GM19240 (cell line): ENCODE measurements around the gene TBC1D19.

Source experiments
- DNase-seq: peaks from one replicate; pipeline ENCODE4 v3.0.0; 2011; ENCODE audit warnings: low spot score; ENCODE audit not compliant: insufficient read length

Gene TBC1D19

DNA sequence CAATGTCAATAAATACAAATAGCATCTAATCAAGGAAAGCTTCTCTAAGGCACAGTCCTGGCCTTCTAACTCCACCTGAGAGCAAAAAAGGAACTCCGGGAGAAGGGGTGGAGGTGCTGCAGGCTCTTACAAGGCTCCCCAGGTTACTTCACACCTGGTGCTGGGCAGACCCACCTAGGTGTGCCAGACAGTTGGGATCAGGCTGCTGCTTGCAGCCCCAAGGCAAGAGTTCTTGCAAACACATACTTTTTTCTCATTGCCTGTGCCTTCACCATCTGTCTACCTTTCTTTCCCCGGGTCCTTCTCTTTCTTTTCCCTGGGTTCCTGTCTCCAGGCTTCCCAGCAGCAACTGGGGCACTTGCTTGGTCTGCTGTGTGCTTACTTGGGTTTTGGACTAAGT, 195.3 kb downstream of the TBC1D19 start:
- DNase-seq: no peak

DNA sequence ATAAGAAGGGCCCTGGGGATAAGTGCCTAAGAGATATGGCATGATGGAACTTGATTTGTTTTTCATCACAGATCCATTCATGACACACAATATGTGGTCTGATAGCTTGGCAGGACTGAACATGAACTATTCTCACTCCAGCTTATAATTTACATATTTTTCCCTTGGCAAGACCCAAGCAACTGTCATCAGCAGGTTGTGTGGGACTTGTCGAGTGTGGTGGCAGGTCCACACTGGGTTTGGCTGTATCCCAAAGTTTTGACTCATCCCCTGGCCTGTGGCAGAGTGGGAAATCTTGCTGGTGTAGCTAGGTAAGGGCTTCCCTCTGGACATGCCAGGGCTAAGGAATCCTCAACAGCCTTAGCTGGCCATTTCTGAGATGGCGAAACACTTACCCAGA, 195.8 kb downstream of the TBC1D19 start:
- no peak for DNase-seq

- DNase-seq: no peak
Observed at GRCh38 chr4:26780539-26780938, 196.7 kb downstream of the TBC1D19 start.

GRCh38 chr4:26782168-26782829, 198.4 kb downstream of the TBC1D19 start:
- DNase-seq: no peak

- no peak for DNase-seq
Observed at GRCh38 chr4:26782830-26783202, 198.9 kb downstream of the TBC1D19 start.

DNA sequence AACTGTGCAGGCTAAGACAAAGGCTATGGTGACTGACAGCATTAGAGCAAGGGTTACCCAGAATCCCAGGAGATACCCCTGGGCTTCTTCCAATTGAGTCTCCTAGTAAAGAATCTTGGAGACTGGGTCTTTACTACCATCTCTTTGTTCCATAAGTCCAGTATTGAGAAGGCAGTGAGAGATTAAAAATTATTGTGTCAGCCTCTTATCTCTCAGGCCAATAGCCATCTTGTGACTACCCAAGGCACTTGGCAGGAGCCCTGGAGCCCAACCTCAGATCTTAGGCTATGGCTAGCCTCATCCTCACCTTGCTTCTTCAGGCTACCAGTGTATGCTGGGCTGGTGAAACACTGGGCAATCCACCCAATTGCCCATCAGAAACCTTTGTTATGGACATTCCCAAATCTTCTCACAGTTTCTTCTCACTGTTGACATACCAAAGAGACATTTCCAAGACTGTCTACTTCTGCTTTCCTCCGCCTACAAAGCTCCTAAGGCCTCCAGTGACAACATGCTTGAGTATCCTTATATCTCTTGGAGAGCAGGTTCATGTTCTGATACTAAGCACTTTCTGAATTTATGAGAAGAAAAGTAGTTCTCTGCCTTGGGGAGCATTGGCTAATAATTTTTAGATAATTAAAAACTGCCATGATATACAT, 200.5 kb downstream of the TBC1D19 start:
- DNase-seq: no peak

- DNase-seq: no peak
Observed at GRCh38 chr4:26785312-26785711, 201.4 kb downstream of the TBC1D19 start.

DNA sequence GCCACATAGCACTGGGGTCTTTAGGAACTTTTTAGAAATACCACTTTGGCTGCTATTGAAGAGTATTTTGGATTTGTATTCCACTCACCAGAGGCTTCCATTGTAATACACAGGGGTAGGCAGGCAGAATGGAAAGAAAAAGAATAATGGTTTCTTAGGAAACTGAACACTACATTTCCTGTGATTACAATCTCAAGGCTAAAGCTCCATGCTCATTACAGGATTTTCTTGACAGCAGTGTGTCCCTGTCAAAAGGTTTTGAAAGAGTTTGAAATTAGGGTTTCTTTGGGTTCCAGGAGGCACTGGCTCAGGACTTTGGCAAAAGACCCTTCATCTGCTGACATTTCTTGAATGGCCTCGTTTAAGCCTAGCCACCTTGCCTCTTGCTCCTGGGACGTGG, 201.9 kb downstream of the TBC1D19 start:
- DNase-seq: no peak

- DNase-seq: no peak
Observed at GRCh38 chr4:26786916-26787315, 203.0 kb downstream of the TBC1D19 start.

DNA sequence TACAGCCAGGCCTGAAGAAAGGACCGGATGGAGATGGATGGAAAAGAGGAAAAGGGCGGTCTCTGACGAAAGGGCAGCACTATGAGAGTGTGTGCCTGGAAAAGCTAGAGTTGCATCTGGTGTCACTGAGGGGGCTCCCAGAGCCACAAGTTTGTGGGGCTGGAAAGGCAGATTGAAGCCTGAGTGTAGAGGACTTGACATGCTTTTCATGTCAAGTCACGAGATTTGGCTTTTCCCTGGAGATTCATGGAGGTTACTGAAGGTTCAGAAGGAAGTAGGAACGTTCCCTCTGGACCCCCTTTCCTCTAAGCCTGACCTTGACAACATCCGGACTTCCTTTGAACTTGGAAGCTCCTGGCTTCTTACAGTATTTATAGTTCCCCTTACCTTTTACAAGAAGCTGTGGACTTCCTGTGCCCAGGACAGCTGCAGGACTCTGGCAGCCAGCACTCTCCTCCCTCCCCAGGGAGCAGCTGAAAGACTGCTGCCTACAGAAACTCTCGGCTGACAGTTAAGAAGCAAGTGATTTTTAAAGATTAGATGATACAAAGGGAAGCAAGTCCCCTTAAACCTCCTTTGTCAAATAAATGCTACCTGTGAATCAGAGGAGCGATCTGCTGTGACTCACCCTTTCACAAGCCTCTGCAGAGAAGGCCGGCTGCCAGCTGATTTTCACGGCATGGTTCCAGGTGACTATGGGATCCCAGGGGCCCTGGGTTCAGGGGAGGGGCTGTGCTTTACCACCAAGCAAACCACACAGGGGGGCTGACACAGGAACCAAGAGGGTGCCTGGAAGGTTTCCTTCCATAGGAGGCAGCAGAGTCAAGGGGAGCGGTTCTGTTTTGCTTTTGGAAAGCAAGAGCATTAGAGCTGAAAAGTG, 203.8 kb downstream of the TBC1D19 start:
- no peak for DNase-seq

DNA sequence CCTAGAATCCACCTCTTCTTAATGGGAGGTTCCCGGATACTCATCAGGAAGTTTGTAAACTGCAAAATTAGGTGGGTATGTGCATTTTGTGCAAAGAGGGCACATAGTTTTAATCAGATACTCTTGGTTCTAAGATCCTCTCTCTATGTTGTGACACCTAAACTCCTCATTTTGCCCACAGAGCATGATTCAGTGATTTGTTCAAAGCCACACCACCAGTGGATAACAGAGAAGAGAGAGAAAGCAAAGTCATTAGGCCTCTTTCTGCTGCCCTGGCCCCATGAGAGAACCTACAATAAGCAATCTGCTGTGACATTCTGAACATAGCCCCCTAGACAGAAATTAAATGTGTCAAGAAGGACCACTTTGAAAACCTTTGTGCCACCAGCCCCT, 204.5 kb downstream of the TBC1D19 start:
- no peak for DNase-seq

DNA sequence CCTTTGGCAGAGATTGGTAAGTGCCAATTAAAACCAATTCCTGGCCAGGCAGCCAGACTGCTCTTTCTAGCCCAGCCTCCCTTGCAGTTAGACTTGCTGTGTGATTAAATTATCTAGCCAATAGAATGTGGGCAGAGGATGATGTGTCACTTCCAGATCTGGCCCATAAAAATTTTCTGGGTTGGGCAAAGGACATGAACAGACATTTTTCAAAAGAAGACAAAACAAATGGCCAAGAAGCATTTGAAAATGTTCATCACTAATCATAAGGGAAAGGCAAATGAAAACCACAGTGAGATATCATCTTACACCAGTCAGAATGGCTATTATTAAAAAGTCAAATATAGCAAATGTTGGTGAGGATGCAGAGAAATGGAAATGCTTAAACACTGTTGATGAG, 205.3 kb downstream of the TBC1D19 start:
- no peak for DNase-seq

GRCh38 chr4:26791346-26791745, 207.5 kb downstream of the TBC1D19 start:
- no peak for DNase-seq

GRCh38 chr4:26792639-26793038, 208.8 kb downstream of the TBC1D19 start:
- DNase-seq: no peak

- no peak for DNase-seq
Observed at GRCh38 chr4:26793735-26794134, 209.9 kb downstream of the TBC1D19 start.

GRCh38 chr4:26796081-26796480, 212.2 kb downstream of the TBC1D19 start:
- no peak for DNase-seq

- no peak for DNase-seq
Observed at GRCh38 chr4:26802790-26803189, 218.9 kb downstream of the TBC1D19 start.

DNA sequence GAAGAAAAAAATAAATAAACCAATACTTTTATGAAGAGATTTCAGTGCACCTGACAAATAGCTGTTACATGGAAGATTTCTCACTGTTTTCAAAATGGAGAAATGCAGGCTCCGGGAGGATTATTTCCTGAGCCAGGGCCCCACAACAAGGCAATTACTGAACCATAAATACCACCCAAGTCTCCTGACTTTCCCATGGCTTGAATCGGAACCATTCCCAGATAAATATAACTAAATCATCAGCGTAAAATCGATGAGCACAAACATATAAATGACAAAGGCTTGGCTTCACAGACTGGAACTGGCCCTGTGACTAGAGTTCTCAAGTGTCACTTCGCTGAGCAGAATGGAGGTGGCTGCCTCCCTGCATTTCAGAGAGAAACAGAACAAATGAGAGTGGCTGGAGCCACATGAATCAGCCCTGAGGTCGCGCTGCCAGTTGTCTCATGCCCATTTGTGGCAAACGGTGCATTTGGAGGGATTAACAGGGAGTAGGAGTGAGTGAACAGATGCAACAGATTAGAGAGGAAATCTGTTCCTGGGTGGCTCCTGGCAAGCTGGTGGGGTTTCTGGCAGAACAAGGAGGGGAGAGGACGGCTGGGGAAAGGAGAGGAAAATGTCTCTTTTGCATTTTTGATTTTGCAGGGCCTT, 219.5 kb downstream of the TBC1D19 start:
- DNase-seq: no peak

DNA sequence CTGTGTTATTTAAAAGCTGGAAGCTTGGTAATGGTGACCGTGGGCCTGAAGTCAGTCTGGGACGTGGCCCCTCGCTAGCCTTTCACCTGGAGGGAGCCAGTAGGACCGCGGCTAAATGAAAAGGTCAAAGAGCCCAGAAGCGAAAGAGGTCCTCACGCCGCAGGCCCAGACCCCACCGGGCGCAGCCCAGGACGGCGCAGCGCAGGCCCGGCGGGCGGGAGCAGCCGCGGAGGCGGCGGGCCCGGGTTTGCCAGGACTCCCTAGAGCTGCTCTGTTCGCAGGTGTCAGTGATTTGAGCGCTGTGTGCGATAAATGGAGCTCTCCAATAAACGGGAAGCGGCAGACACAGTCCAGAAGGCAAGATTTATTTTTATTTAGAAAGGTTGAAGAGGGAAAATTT, 220.6 kb downstream of the TBC1D19 start:
- no peak for DNase-seq

- DNase-seq: no peak
Observed at GRCh38 chr4:26804925-26805324, 221.0 kb downstream of the TBC1D19 start.
